DOHH2 (cell line): ENCODE data around the gene CTDSPL2.

Source experiments
- CTCF ChIP-seq: fragments of 200-600 bp; sonication (generic); IDR thresholded peaks from one replicate; pipeline ENCODE4 v1.5.1; 2014; ENCODE audit warnings: antibody characterized with exemption, mild to moderate bottlenecking, low read depth, low read length; ENCODE audit not compliant: poor library complexity, severe bottlenecking
- EZH2phosphoT487 ChIP-seq: fragments of 200-600 bp; sonication (generic); IDR thresholded peaks from 2 replicates; pipeline ENCODE4 v1.6.1; 2017; ENCODE audit warnings: borderline replicate concordance, mild to moderate bottlenecking, antibody characterized with exemption, low read length, moderate library complexity, mixed read lengths

GRCh38 chr15:44468709-44469385 is 41.4 kb downstream of the CTDSPL2 start:
- no peak for TF ChIP-seq CTCF
- TF ChIP-seq EZH2phosphoT487 = no peak
